IPS-18a (cell line): ENCODE measurements around the gene C1orf50.

Source experiments
- H3K27ac ChIP-seq: one replicate; pipeline ENCODE4 v1.5.1; 2013; ENCODE audit warnings: low read length
- H3K27me3 ChIP-seq: one replicate; pipeline ENCODE4 v1.6.1; 2013; ENCODE audit warnings: mild to moderate bottlenecking, low read length; ENCODE audit not compliant: control insufficient read depth, insufficient read depth
- H3K36me3 ChIP-seq: one replicate; pipeline ENCODE4 v1.6.1; 2013; ENCODE audit warnings: low read depth, low read length; ENCODE audit not compliant: control insufficient read depth
- H3K4me1 ChIP-seq: one replicate; pipeline ENCODE4 v1.6.1; 2013; ENCODE audit warnings: low read depth, low read length; ENCODE audit not compliant: control insufficient read depth
- H3K4me3 ChIP-seq: one replicate; pipeline ENCODE4 v1.5.1; 2013; ENCODE audit warnings: low read length
- H3K9ac ChIP-seq: one replicate; pipeline ENCODE4 v1.6.1; 2013; ENCODE audit warnings: mild to moderate bottlenecking, low read length, moderate library complexity
- H3K9me3 ChIP-seq: one replicate; pipeline ENCODE4 v1.6.1; 2013; ENCODE audit warnings: low read depth, low read length; ENCODE audit not compliant: control insufficient read depth

Gene C1orf50

DNA sequence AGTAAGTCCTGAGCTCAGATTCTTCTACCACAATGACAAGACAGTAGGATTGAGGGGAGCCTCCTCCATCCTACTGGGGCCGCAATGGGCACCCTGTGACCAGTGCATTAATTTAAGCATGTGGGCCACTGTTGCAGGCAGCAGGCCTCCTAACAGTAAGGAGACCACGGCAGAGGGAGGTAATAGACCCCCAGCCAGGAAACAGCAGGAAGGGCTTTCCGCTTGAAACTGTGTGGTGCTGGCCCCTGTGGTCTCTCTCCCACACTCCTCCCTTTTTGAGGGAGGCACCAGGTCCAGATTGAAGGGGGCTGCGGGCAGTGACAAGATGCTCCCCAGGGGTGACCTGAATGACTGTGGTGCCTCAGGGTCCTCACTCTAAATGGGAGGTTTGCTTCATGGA lies 25.3 kb upstream of the C1orf50 start:
- H3K4me3 ChIP-seq, result no peak overlapping the region
- H3K27me3 ChIP-seq, result no peaks in the 10 kb centered on the region
- H3K36me3 ChIP-seq, result peaks cover 11% of the 10 kb centered on the region
- no peaks in the 10 kb centered on the region for H3K9me3 ChIP-seq
- no peak overlapping the region for H3K27ac ChIP-seq
- H3K4me1 ChIP-seq, result peaks cover 16% of the 10 kb centered on the region
- no peak overlapping the region for H3K9ac ChIP-seq

- no peaks in the 10 kb centered on the region for H3K27me3 ChIP-seq
- H3K36me3 ChIP-seq, result peaks cover 13% of the 10 kb centered on the region
- no peaks in the 10 kb centered on the region for H3K9me3 ChIP-seq
- H3K4me1 ChIP-seq, result peaks cover 16% of the 10 kb centered on the region
- H3K9ac ChIP-seq, result no peak overlapping the region
- H3K4me3 ChIP-seq, result no peak overlapping the region
- H3K27ac ChIP-seq, result no peak overlapping the region
Measured at GRCh38 chr1:42742141-42742540, 24.9 kb upstream of the C1orf50 start.

GRCh38 chr1:42742617-42743316 lies 24.3 kb upstream of the C1orf50 start:
- H3K27me3 ChIP-seq, result no peaks in the 10 kb centered on the region
- H3K4me3 ChIP-seq, result no peak overlapping the region
- H3K4me1 ChIP-seq, result peaks cover 16% of the 10 kb centered on the region
- peaks cover 13% of the 10 kb centered on the region for H3K36me3 ChIP-seq
- no peak overlapping the region for H3K27ac ChIP-seq
- no peak overlapping the region for H3K9ac ChIP-seq
- no peaks in the 10 kb centered on the region for H3K9me3 ChIP-seq

- Histone ChIP-seq H3K27me3 (no peaks in the 10 kb centered on the region), H3K4me3 (no peak overlapping the region), H3K27ac (no peak overlapping the region), H3K4me1 (peaks cover 16% of the 10 kb centered on the region), H3K9me3 (no peaks in the 10 kb centered on the region), H3K36me3 (peaks cover 19% of the 10 kb centered on the region), H3K9ac (no peak overlapping the region)
Measured at GRCh38 chr1:42743317-42744147, 23.5 kb upstream of the C1orf50 start.

- no peak overlapping the region for H3K27ac ChIP-seq
- H3K9ac ChIP-seq, result no peak overlapping the region
- H3K9me3 ChIP-seq, result no peaks in the 10 kb centered on the region
- no peak overlapping the region for H3K4me3 ChIP-seq
- H3K36me3 ChIP-seq, result peaks cover 19% of the 10 kb centered on the region
- H3K4me1 ChIP-seq, result peaks cover 16% of the 10 kb centered on the region
- H3K27me3 ChIP-seq, result no peaks in the 10 kb centered on the region
Measured at GRCh38 chr1:42744148-42744413, 23.0 kb upstream of the C1orf50 start.

DNA sequence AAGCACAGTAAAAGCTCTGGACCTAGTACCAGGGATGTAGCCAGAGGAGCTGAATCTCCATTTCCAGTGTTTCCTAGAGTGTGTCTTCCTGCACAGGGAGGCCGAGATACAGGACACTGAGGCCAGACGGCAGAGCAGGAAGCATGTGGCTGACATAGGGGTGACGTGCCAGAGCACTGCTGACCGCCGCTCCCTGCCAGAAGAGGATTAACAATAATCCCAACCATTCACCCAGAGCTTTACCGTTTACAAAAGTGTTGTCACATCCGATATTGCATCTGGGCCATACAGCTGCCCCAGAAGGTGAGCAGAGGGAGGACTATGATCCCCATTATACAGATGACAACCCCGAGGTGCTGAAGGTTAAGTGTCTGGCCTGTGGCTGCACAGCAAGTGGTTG lies 21.2 kb upstream of the C1orf50 start:
- Histone ChIP-seq H3K9me3 (no peaks in the 10 kb centered on the region), H3K27me3 (no peaks in the 10 kb centered on the region), H3K4me1 (peaks cover 5% of the 10 kb centered on the region), H3K36me3 (peaks cover 31% of the 10 kb centered on the region), H3K9ac (no peak overlapping the region), H3K4me3 (no peak overlapping the region), H3K27ac (no peak overlapping the region)

DNA sequence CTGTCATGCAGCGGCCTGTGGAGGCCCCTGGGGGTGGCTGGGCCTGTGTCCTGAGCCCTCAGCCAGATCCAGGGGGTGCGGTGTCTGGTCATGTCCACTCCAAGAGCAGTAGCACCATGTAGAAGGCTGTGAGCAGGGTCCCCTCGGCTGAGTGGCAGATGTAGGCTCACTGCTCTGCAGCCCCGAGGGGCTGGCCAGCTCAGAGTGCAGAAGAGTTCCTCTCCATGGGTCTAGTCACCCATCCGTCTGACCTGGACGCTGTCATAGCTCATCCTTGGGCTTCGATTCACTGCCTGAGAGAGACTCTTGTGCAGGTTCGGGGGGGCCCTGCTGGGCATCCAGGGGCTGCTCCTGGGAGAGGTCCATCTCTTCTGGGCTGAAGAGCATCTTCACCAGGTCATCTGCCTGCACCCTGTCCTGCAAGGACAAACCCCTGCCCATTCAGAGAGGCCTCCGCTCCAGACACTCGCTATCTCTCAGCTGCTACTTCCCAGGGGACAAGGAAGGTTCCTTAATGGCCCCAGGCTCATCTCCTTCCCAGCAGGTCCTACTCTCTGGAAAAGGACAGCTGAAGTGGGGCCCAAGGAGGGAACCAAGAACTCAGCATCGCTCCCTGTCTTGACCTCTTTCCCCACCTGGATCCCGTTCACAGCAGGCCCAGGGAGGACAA lies 20.5 kb upstream of the C1orf50 start:
- Histone ChIP-seq H3K4me1 (peaks cover under 1% of the 10 kb centered on the region), H3K27ac (no peak overlapping the region)

GRCh38 chr1:42747125-42747524 lies 19.9 kb upstream of the C1orf50 start:
- H3K9me3 ChIP-seq, result no peaks in the 10 kb centered on the region
- H3K9ac ChIP-seq, result no peak overlapping the region
- no peaks in the 10 kb centered on the region for H3K27me3 ChIP-seq
- peaks cover 37% of the 10 kb centered on the region for H3K36me3 ChIP-seq
- no peaks in the 10 kb centered on the region for H3K4me1 ChIP-seq
- H3K4me3 ChIP-seq, result no peak overlapping the region
- H3K27ac ChIP-seq, result no peak overlapping the region

More for the DNA sequence above, 20.5 kb upstream of the C1orf50 start:
- H3K9ac ChIP-seq, result no peak overlapping the region
- H3K4me3 ChIP-seq, result no peak overlapping the region
- no peaks in the 10 kb centered on the region for H3K27me3 ChIP-seq
- peaks cover 31% of the 10 kb centered on the region for H3K36me3 ChIP-seq
- H3K9me3 ChIP-seq, result no peaks in the 10 kb centered on the region

GRCh38 chr1:42748021-42748420 lies 19.0 kb upstream of the C1orf50 start:
- Histone ChIP-seq H3K27me3 (no peaks in the 10 kb centered on the region), H3K9ac (no peak overlapping the region), H3K9me3 (no peaks in the 10 kb centered on the region), H3K4me1 (no peaks in the 10 kb centered on the region), H3K4me3 (no peak overlapping the region), H3K36me3 (peaks cover 46% of the 10 kb centered on the region), H3K27ac (no peak overlapping the region)

DNA sequence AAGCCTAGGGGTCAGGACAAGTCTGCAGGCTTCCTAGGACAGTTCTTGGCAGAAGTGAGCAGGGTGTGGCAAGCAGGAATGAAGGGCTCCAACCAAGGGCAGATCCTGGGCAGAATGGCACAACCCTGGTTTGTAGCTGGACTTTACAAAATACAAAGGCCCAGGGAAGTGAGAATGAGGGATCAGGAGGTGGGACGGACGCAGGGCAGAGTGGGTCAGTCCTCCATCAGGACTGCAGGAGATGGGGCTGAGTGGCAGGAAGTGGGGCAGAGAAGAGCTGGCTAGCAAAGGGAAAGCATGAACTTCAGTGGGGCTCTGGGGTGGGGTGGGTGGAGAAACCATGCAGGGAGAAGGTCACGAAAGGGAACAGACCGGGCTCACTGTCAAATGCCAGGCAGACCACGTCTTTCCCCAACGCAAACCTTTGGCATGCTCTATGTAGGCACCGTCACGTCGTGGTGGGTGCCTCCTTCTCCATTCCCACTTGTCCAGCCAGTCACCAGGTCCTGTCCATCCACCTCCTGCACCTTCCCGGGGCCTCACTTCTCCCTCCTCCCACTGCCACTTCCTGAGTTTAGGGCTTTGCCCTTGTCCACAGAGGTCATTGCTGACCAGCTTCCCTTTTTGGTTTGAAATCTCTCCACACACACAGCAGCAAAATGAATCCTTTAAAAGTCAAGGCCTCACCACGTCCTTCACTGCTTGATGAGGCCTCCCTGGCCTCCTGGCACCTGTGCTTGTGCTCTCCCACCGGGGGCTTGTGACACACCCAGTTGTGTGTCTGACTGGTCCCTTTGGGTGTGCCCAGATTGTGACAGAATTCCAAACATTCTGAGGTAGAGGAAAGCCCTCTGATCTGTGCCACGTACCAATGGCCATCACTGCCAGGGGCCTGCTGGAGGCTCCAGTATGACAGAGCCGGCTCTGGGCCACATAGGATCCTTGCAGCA lies 18.3 kb upstream of the C1orf50 start:
- H3K27ac ChIP-seq, result no peak overlapping the region
- no peak overlapping the region for H3K4me3 ChIP-seq
- no peak overlapping the region for H3K9ac ChIP-seq
- no peaks in the 10 kb centered on the region for H3K9me3 ChIP-seq
- H3K36me3 ChIP-seq, result peaks cover 50% of the 10 kb centered on the region
- H3K27me3 ChIP-seq, result no peaks in the 10 kb centered on the region
- H3K4me1 ChIP-seq, result no peaks in the 10 kb centered on the region

DNA sequence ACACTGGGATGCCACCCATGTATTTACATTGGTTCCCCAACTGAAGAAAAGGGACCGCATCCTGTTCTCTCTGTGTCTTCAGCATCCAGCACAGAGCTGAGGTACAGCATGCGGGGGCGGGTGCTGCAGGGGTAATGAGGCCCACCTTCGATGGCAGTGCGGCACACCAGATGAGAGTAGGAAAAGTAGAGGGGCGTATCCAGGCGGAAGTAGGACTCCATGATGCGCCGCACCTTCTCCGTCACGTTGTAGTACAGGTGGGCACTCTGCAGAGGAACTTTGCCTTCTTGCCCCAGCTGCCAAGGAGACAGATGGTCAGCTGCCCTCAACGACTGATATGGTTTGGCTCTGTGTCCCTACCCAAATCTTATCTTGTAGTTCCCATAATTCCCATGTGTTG lies 17.0 kb upstream of the C1orf50 start:
- H3K4me3 ChIP-seq, result no peak overlapping the region
- no peak overlapping the region for H3K9ac ChIP-seq
- H3K27me3 ChIP-seq, result no peaks in the 10 kb centered on the region
- H3K4me1 ChIP-seq, result no peaks in the 10 kb centered on the region
- no peaks in the 10 kb centered on the region for H3K9me3 ChIP-seq
- H3K27ac ChIP-seq, result no peak overlapping the region
- peaks cover 63% of the 10 kb centered on the region for H3K36me3 ChIP-seq
